Coronary artery (tissue), 2 donors: ENCODE data around the gene ATP6V1G2.
"Not testable (repeated sequence)": the region's sequence is repeated elsewhere in the genome, so short reads cannot be mapped to it uniquely, and the experiment has no call there.

Experiments used
- DNase-seq: peaks from one replicate; pipeline ENCODE4 v3.0.0-alpha.2; 2017; ENCODE audit warnings: low spot score
- H3K27ac ChIP-seq, 2 donors: fragments of 200-600 bp; sonication (generic); one replicate each; pipeline ENCODE4 v1.5.1; 2016 to 2019
- H3K4me3 ChIP-seq: fragments of 200-600 bp; sonication (generic); 2 replicates; pipeline ENCODE4 v1.5.1; 2016; ENCODE audit warnings: mild to moderate bottlenecking, moderate library complexity
- CTCF ChIP-seq: fragments of 200-600 bp; sonication (generic); IDR thresholded peaks from one replicate; pipeline ENCODE4 v1.5.1; 2019; ENCODE audit warnings: antibody characterized with exemption

The ATP6V1G2 gene

GRCh38 chr6:31498748-31499147 lies 47.7 kb downstream of the ATP6V1G2 start:
- H3K27ac ChIP-seq = no peak overlapping the region
- H3K4me3 ChIP-seq = peak overlapping the region; percentile 45
- DNase-seq = no peak
- no peak for TF ChIP-seq CTCF

- peak; percentile 86 for DNase-seq
- H3K4me3 ChIP-seq = peak within 1 kb of the TSS; percentile 81
- H3K27ac ChIP-seq = peak within 1 kb of the TSS in 1 of 2 donors; percentile 82
- TF ChIP-seq CTCF = no peak
Observed at GRCh38 chr6:31497531-31498476, 48.6 kb downstream of the ATP6V1G2 start, which contains the start of gene MICB. MICB (plus strand) TSS chr6:31498145; CDS start chr6:31498194, 49 bp downstream.

GRCh38 chr6:31496826-31497225 lies 49.6 kb downstream of the ATP6V1G2 start:
- peak overlapping the region; percentile 81 for H3K4me3 ChIP-seq
- H3K27ac ChIP-seq, DNase-seq: not testable (repeated sequence)

GRCh38 chr6:31495580-31495979 lies 50.8 kb downstream of the ATP6V1G2 start:
- TF ChIP-seq CTCF = no peak
- no peak overlapping the region for H3K4me3 ChIP-seq
- no peak for DNase-seq
- peak overlapping the region in 1 of 2 donors; percentile 33 for H3K27ac ChIP-seq
